HEK293T (cell line): ENCODE measurements around the gene CUL3.

ENCODE experiments used
- FOXK2 ChIP-seq: fragments of 450-650 bp; IDR thresholded peaks from 2 replicates; pipeline ENCODE4 v1.6.1; 2016; ENCODE audit warnings: mild to moderate bottlenecking
- FOXM1 ChIP-seq: fragments of 450-650 bp; IDR thresholded peaks from 2 replicates; pipeline ENCODE4 v1.6.1; 2017; ENCODE audit warnings: mild to moderate bottlenecking, borderline replicate concordance
- L3MBTL2 ChIP-seq: fragments of 450-650 bp; conservative IDR thresholded peaks from 2 replicates; pipeline ENCODE4 v1.6.1; 2016; ENCODE audit warnings: mild to moderate bottlenecking

GRCh38 chr2:224608104-224608503, 22.9 kb upstream of the CUL3 start:
- no peak for TF ChIP-seq FOXK2
- TF ChIP-seq L3MBTL2 = no peak
- TF ChIP-seq FOXM1 = no peak
